HEK293 (cell line): ENCODE results near the gene MCM7.

ENCODE experiments used
- CTCF ChIA-PET: fragments of 350-600 bp; formaldehyde crosslinking; extraction: SDS; loops from one replicate; lab custom pipeline; 2021; ENCODE audit warnings: antibody characterized with exemption; lab: Yijun Ruan, JAX
- POLR2A ChIA-PET: fragments of 300-600 bp; formaldehyde crosslinking; extraction: SDS; loops from one replicate; lab custom pipeline; 2020; ENCODE audit warnings: antibody characterized with exemption, inconsistent platforms; lab: Yijun Ruan, JAX
- H3K27ac ChIP-seq: fragments of 200-500 bp; sonication (Bioruptor generic); 2 replicates; pipeline ENCODE4 v1.5.1; 2014; ENCODE audit warnings: low read depth, low read length, control low read depth, inconsistent platforms; ENCODE audit errors: extremely low read depth
- H3K36me3 ChIP-seq, 2 experiments: fragments of 200-500 bp in 1 of 2; sonication (Bioruptor generic) in 1 of 2; 1 replicate in 1 of 2; 2 replicates in 1 of 2; pipeline ENCODE4 v1.5.1; 2014 to 2017; ENCODE audit warnings: inconsistent platforms in 2 of 2, low read length in 2 of 2; ENCODE audit not compliant: control insufficient read depth in 2 of 2, insufficient read depth in 1 of 2
- H3K4me1 ChIP-seq: fragments of 200-500 bp; sonication (Bioruptor generic); 2 replicates; pipeline ENCODE4 v1.5.1; 2014; ENCODE audit warnings: mild to moderate bottlenecking, low read length, inconsistent platforms; ENCODE audit not compliant: control insufficient read depth, insufficient read depth
- H3K4me3 ChIP-seq: 2 replicates; pipeline ENCODE4 v1.5.1; 2011; ENCODE audit warnings: low read depth, mild to moderate bottlenecking, control low read depth, low read length, moderate library complexity
- H3K9me3 ChIP-seq: fragments of 200-500 bp; sonication (Bioruptor generic); 2 replicates; pipeline ENCODE4 v1.5.1; 2014; ENCODE audit warnings: low read depth, low read length, inconsistent platforms; ENCODE audit not compliant: control insufficient read depth, insufficient read depth
- KLF9 ChIP-seq: fragments of 450-650 bp; formaldehyde crosslinking; IDR thresholded peaks from 2 replicates; pipeline ENCODE4 v1.5.1; 2016; ENCODE audit warnings: missing biosample characterization, missing genetic modification characterization, low read depth
- PRDM10 ChIP-seq: fragments of 450-650 bp; formaldehyde crosslinking; IDR thresholded peaks from 2 replicates; pipeline ENCODE4 v1.5.1; 2016; ENCODE audit warnings: missing biosample characterization, missing genetic modification characterization
- YY1 ChIP-seq: fragments of 450-650 bp; formaldehyde crosslinking; IDR thresholded peaks from 2 replicates; pipeline ENCODE4 v1.5.1; 2018; ENCODE audit warnings: missing biosample characterization, missing genetic modification characterization
- ZNF174 ChIP-seq: fragments of 450-650 bp; formaldehyde crosslinking; IDR thresholded peaks from 2 replicates; pipeline ENCODE4 v1.5.0; 2017; ENCODE audit warnings: missing biosample characterization, mild to moderate bottlenecking, missing genetic modification characterization
- ZNF280D ChIP-seq: fragments of 450-650 bp; formaldehyde crosslinking; IDR thresholded peaks from 2 replicates; pipeline ENCODE4 v1.5.1; 2016; ENCODE audit warnings: missing biosample characterization, missing genetic modification characterization
- ZNF48 ChIP-seq: fragments of 450-650 bp; formaldehyde crosslinking; IDR thresholded peaks from 2 replicates; pipeline ENCODE4 v1.5.1; 2016; ENCODE audit warnings: missing biosample characterization, missing genetic modification characterization
- ZNF558 ChIP-seq: fragments of 450-650 bp; formaldehyde crosslinking; IDR thresholded peaks from 2 replicates; pipeline ENCODE4 v1.5.1; 2016; ENCODE audit warnings: missing biosample characterization, missing genetic modification characterization
- ZNF561 ChIP-seq: fragments of 450-650 bp; IDR thresholded peaks from 2 replicates; pipeline ENCODE4 v1.5.1; 2018; ENCODE audit warnings: missing biosample characterization, missing genetic modification characterization, borderline replicate concordance
- ZNF596 ChIP-seq: fragments of 450-650 bp; IDR thresholded peaks from 2 replicates; pipeline ENCODE4 v1.5.0; 2018; ENCODE audit warnings: missing biosample characterization, mild to moderate bottlenecking, missing genetic modification characterization, moderate library complexity
- ZNF658 ChIP-seq: fragments of 450-650 bp; formaldehyde crosslinking; IDR thresholded peaks from 2 replicates; pipeline ENCODE4; 2016; ENCODE audit warnings: missing biosample characterization, missing genetic modification characterization
- ZNF664 ChIP-seq: fragments of 450-650 bp; formaldehyde crosslinking; IDR thresholded peaks from 2 replicates; pipeline ENCODE4 v1.5.1; 2016; ENCODE audit warnings: missing biosample characterization, missing genetic modification characterization
- ZNF76 ChIP-seq: fragments of 450-650 bp; formaldehyde crosslinking; IDR thresholded peaks from 2 replicates; pipeline ENCODE4; 2016; ENCODE audit warnings: low read depth, missing biosample characterization, missing genetic modification characterization, borderline replicate concordance
- TF ChIP-seq, protein P1 (sequence below): fragments of 450-650 bp; formaldehyde crosslinking; IDR thresholded peaks from 2 replicates; pipeline ENCODE4 v1.5.1; 2016; ENCODE audit warnings: missing biosample characterization, missing genetic modification characterization
- TF ChIP-seq, protein P2 (sequence below): fragments of 450-650 bp; formaldehyde crosslinking; IDR thresholded peaks from 2 replicates; pipeline ENCODE4 v1.5.1; 2017; ENCODE audit warnings: missing biosample characterization, missing genetic modification characterization
- TF ChIP-seq, protein P3 (sequence below): fragments of 450-650 bp; formaldehyde crosslinking; IDR thresholded peaks from 2 replicates; pipeline ENCODE4 v1.5.1; 2016; ENCODE audit warnings: missing biosample characterization, missing genetic modification characterization

The MCM7 gene

GRCh38 chr7:100048680-100049079 is 52.5 kb downstream of the MCM7 start (continued):
- peak; percentile 16; the same call in 1 of the 2 replicates for TF ChIP-seq PRDM10 (tag by site-specific recombination)
- no peak for TF ChIP-seq ZNF48 (tag by site-specific recombination)

DNA sequence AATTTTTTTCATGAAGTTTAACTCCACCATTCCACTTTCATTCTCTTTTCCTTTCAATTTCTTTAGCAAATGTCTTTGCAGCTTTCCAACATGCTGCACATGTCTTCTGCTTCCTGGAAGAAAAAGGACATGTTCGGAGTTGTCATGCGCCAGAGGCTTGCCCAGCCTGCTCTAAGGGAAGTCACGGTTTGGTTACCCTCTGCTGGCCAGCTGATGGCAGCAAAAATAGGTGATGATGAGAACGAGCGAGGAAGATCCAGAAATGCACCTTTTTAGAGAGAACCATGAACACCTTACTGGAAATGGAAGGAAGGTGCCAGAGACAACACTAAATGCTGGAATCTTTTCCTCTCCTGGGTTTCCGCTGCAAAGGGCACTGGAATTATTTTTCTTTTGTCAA is 56.5 kb downstream of the MCM7 start:
- POLR2A ChIA-PET: no interaction called here

More for the DNA sequence above, 56.5 kb downstream of the MCM7 start:
- Histone ChIP-seq H3K4me1 (no peaks in the 10 kb centered on the region), H3K4me3 (no peak overlapping the region), H3K27ac (no peak overlapping the region), H3K36me3 (no peaks in the 10 kb centered on the region; a peak in 1 of 3 replicates), H3K9me3 (no peaks in the 10 kb centered on the region)
- TF ChIP-seq ZNF558 (tag by site-specific recombination) (no peak), ZNF76 (tag by site-specific recombination) (no peak), ZNF596 (0 out of 2 replicates have a peak, but pooled peaks have one; percentile 6), ZNF664 (tag by site-specific recombination) (no peak), ZNF280D (tag by site-specific recombination) (no peak), ZNF561 (no peak), ZNF174 (no peak), YY1 (tag by site-specific recombination) (no peak), KLF9 (no peak), ZNF658 (tag by site-specific recombination) (no peak)
- TF ChIP-seq, protein P1, sequence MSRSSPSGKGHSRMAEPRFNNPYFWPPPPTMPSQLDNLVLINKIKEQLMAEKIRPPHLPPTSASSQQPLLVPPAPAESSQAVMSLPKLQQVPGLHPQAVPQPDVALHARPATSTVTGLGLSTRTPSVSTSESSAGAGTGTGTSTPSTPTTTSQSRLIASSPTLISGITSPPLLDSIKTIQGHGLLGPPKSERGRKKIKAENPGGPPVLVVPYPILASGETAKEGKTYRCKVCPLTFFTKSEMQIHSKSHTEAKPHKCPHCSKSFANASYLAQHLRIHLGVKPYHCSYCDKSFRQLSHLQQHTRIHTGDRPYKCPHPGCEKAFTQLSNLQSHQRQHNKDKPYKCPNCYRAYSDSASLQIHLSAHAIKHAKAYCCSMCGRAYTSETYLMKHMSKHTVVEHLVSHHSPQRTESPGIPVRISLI (tag by site-specific recombination): 0 out of 2 replicates have a peak, but pooled peaks have one; percentile 6
- TF ChIP-seq, protein P2, sequence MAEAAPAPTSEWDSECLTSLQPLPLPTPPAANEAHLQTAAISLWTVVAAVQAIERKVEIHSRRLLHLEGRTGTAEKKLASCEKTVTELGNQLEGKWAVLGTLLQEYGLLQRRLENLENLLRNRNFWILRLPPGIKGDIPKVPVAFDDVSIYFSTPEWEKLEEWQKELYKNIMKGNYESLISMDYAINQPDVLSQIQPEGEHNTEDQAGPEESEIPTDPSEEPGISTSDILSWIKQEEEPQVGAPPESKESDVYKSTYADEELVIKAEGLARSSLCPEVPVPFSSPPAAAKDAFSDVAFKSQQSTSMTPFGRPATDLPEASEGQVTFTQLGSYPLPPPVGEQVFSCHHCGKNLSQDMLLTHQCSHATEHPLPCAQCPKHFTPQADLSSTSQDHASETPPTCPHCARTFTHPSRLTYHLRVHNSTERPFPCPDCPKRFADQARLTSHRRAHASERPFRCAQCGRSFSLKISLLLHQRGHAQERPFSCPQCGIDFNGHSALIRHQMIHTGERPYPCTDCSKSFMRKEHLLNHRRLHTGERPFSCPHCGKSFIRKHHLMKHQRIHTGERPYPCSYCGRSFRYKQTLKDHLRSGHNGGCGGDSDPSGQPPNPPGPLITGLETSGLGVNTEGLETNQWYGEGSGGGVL: no peak
- TF ChIP-seq, protein P3, sequence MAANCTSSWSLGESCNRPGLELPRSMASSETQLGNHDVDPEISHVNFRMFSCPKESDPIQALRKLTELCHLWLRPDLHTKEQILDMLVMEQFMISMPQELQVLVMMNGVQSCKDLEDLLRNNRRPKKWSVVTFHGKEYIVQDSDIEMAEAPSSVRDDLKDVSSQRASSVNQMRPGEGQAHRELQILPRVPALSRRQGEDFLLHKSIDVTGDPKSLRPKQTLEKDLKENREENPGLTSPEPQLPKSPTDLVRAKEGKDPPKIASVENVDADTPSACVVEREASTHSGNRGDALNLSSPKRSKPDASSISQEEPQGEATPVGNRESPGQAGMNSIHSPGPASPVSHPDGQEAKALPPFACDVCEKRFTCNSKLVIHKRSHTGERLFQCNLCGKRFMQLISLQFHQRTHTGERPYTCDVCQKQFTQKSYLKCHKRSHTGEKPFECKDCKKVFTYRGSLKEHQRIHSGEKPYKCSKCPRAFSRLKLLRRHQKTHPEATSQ: no peak
- CTCF ChIA-PET: no interaction called here
